Erythroblast (primary cell): ENCODE data around the gene JMJD7.

Experiments used
- GATA1 ChIP-seq: IDR thresholded peaks from 2 replicates; pipeline ENCODE4 v1.6.1; 2011; ENCODE audit warnings: low read depth, mild to moderate bottlenecking, control low read depth, low read length, moderate library complexity
- POLR2A ChIP-seq: IDR thresholded peaks from 2 replicates; pipeline ENCODE4 v1.6.1; 2011; ENCODE audit warnings: mild to moderate bottlenecking, low read length

GRCh38 chr15:41847206-41847605, 19.3 kb downstream of the JMJD7 start:
- no peak for TF ChIP-seq POLR2A
- no peak for TF ChIP-seq GATA1
